OCI-LY7 (cell line): ENCODE results near the gene ARAP1. TPM values are rescaled to one million over a fixed set of nuclear protein-coding genes. Genes with fewer than 3 reads are reported as not detected.

Experiments
- BruUV-seq: library from RNA; stranded (reverse); fragments of 400-500 nt; replicated peaks from 2 replicates; lab custom pipeline; 2021; lab: Mats Ljungman, UMichigan
- CTCF ChIA-PET: fragments of 300-600 bp; sonication (Branson Sonifier 250); formaldehyde crosslinking; loops from one replicate; lab custom pipeline; 2022; ENCODE audit warnings: antibody characterized with exemption; ENCODE audit not compliant: unreplicated experiment; lab: Charles Lee
- POLR2A ChIA-PET: fragments of 300-600 bp; sonication (Branson Sonifier 250); formaldehyde crosslinking; loops from one replicate; lab custom pipeline; 2022; ENCODE audit warnings: antibody characterized with exemption; lab: Charles Lee
- DNase-seq: peaks from one replicate; pipeline ENCODE4 v3.0.0-alpha.2; 2015; ENCODE audit warnings: low spot score
- H2AFZ ChIP-seq: fragments of 200-600 bp; sonication (generic), shearing (Covaris generic); 2 replicates; pipeline ENCODE4 v1.6.1; 2014; ENCODE audit warnings: mild to moderate bottlenecking, antibody characterized with exemption, low read length, moderate library complexity
- H3K27ac ChIP-seq: fragments of 200-600 bp; sonication (generic); 2 replicates; pipeline ENCODE4 v1.5.1; 2014; ENCODE audit warnings: mixed run types, low read depth, mild to moderate bottlenecking, moderate library complexity, low read length, inconsistent platforms; ENCODE audit not compliant: poor library complexity, severe bottlenecking
- H3K36me3 ChIP-seq: fragments of 200-600 bp; sonication (generic); 2 replicates; pipeline ENCODE4 v1.6.1; 2014; ENCODE audit warnings: mild to moderate bottlenecking, antibody characterized with exemption, low read length, moderate library complexity, mixed read lengths; ENCODE audit not compliant: insufficient read depth
- H3K4me1 ChIP-seq: fragments of 200-600 bp; sonication (generic); 2 replicates; pipeline ENCODE4 v1.5.1; 2014; ENCODE audit warnings: mild to moderate bottlenecking, low read length; ENCODE audit not compliant: insufficient read depth, poor library complexity, severe bottlenecking
- H3K4me2 ChIP-seq: fragments of 200-600 bp; sonication (generic); 2 replicates; pipeline ENCODE4 v1.6.1; 2014; ENCODE audit warnings: mild to moderate bottlenecking, low read length
- H3K4me3 ChIP-seq: fragments of 200-600 bp; sonication (generic); 2 replicates; pipeline ENCODE4 v1.5.1; 2014; ENCODE audit warnings: mild to moderate bottlenecking, low read depth, low read length; ENCODE audit not compliant: poor library complexity, severe bottlenecking
- H3K79me2 ChIP-seq: fragments of 200-600 bp; sonication (generic); 2 replicates; pipeline ENCODE4 v1.6.1; 2016; ENCODE audit warnings: low read depth, mild to moderate bottlenecking, low read length, moderate library complexity, mixed read lengths; ENCODE audit not compliant: insufficient read depth
- H3K9me2 ChIP-seq: fragments of 200-600 bp; sonication (generic); 2 replicates; pipeline ENCODE4 v1.6.1; 2016; ENCODE audit warnings: mild to moderate bottlenecking, low read length, mixed read lengths; ENCODE audit not compliant: insufficient read depth
- H3K9me3 ChIP-seq: fragments of 200-600 bp; sonication (generic); 2 replicates; pipeline ENCODE4 v1.6.1; 2014; ENCODE audit warnings: mild to moderate bottlenecking, mixed run types, low read length, mixed read lengths
- H4K20me1 ChIP-seq: fragments of 200-600 bp; sonication (generic); 2 replicates; pipeline ENCODE4 v1.6.1; 2014; ENCODE audit warnings: mild to moderate bottlenecking, antibody characterized with exemption, low read length, moderate library complexity, mixed read lengths; ENCODE audit not compliant: insufficient read depth
- EZH2phosphoT487 ChIP-seq: fragments of 200-600 bp; sonication (generic); IDR thresholded peaks from 2 replicates; pipeline ENCODE4 v1.6.1; 2018; ENCODE audit warnings: low read depth, borderline replicate concordance, mild to moderate bottlenecking, mixed run types, antibody characterized with exemption, low read length, moderate library complexity, mixed read lengths
- intact Hi-C: fragments of 100-400 bp; cut with micrococcal nuclease; formaldehyde crosslinking; loops from one replicate; pipeline ENCODE4 v1.10.0; 2022; ENCODE audit not compliant: unreplicated experiment
- total RNA-seq, 2 experiments: library from RNA; depleted of rRNA in 1 of 2; stranded (reverse); fragments of >200 nt in 1 of 2; shearing (Covaris generic) in 1 of 2; gene quantifications; 2 replicates each; pipeline ENCODE4 v1.2.3, GENCODE V29; 2014 to 2022
- TF ChIP-seq, protein P1 (sequence below): fragments of 200-600 bp; sonication (generic); conservative IDR thresholded peaks from 2 replicates; pipeline ENCODE4 v1.5.1; 2014; ENCODE audit warnings: mild to moderate bottlenecking, antibody characterized with exemption, low read length, moderate library complexity, mixed read lengths

The ARAP1 gene
- total RNA-seq, 2 experiments from 2014 or later: 65.6 to 106 TPM

DNA sequence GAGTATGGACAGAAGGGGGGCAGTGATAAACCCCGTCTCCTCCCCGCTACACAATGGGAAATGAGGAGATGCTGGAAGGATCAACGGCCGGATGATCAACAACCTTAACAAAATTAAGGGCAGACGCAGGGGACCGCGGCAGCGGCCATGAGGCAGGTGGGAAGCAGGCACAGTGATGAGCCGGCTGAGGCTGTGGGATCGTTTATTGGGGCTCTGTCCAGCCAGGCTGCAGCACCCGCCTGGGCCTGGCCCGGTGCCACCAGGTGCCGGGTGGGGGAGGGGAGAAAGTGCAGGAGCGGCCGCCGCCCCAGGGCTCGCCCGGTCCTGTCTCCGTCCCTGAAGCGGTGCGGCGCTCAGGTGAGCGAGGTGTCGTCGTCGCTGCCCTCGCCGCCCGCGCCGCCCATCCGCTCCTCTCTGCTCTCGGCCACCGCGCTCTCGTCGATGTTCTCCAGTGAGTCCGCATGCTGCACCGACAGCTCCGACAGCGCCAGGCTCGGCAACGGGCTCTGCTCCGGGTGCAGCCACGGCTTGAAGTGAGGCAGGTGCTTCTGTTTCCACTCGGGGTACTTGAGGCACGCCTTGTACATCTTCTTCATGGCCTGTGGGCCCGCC lies 2.4 kb upstream of the ARAP1 start:
- CTCF ChIA-PET: no interaction called here
- no peak for DNase-seq
- H3K4me3 ChIP-seq: no peak overlapping the region

DNA sequence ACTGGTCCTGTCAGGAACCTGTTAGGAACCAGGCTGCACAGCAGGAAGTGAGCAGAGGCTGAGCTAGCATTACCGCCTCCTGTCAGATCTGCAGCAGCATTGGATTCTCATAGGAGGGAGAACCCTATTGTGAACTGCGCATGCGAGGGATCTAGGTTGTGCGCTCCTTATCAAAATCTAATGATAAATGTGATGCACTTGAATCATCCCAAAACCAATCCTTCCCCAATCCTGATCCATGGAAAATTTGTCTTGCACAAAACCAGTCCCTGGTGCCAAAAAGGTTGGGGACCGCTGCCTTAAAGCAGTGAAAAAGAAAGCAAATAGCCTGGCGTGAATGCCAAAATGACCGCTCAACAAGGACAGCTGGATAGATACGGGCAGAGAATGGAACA lies 1.9 kb upstream of the ARAP1 start:
- Histone ChIP-seq H4K20me1 (no peaks in the 10 kb centered on the region), H3K4me3 (no peak overlapping the region), H3K9me3 (no peaks in the 10 kb centered on the region), H3K9me2 (no peaks in the 10 kb centered on the region), H2AFZ (no peak overlapping the region), H3K79me2 (peaks cover 8% of the 10 kb centered on the region; the same call in 1 of the 2 replicates), H3K4me1 (peaks cover 25% of the 10 kb centered on the region), H3K36me3 (no peaks in the 10 kb centered on the region), H3K27ac (no peak overlapping the region), H3K4me2 (no peak overlapping the region)
- no TSS peak for BruUV-seq
- POLR2A ChIA-PET: no interaction called here
- no peak for TF ChIP-seq EZH2phosphoT487
- TF ChIP-seq, protein P1, sequence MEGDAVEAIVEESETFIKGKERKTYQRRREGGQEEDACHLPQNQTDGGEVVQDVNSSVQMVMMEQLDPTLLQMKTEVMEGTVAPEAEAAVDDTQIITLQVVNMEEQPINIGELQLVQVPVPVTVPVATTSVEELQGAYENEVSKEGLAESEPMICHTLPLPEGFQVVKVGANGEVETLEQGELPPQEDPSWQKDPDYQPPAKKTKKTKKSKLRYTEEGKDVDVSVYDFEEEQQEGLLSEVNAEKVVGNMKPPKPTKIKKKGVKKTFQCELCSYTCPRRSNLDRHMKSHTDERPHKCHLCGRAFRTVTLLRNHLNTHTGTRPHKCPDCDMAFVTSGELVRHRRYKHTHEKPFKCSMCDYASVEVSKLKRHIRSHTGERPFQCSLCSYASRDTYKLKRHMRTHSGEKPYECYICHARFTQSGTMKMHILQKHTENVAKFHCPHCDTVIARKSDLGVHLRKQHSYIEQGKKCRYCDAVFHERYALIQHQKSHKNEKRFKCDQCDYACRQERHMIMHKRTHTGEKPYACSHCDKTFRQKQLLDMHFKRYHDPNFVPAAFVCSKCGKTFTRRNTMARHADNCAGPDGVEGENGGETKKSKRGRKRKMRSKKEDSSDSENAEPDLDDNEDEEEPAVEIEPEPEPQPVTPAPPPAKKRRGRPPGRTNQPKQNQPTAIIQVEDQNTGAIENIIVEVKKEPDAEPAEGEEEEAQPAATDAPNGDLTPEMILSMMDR: no peak
- DNase-seq: no peak
- intact Hi-C loops: no loop called here
- CTCF ChIA-PET: no interaction called here

More for the DNA sequence above, 2.4 kb upstream of the ARAP1 start:
- no peak overlapping the region for H3K4me2 ChIP-seq
- intact Hi-C loops: no loop called here
- no peak overlapping the region for H2AFZ ChIP-seq
- H3K36me3 ChIP-seq: no peaks in the 10 kb centered on the region
- no TSS peak for BruUV-seq
- peaks cover 8% of the 10 kb centered on the region; the same call in 1 of the 2 replicates for H3K79me2 ChIP-seq
- no peaks in the 10 kb centered on the region for H3K9me3 ChIP-seq
- peaks cover 25% of the 10 kb centered on the region for H3K4me1 ChIP-seq
- TF ChIP-seq EZH2phosphoT487: no peak
- POLR2A ChIA-PET: no interaction called here
- no peaks in the 10 kb centered on the region for H3K9me2 ChIP-seq
- no peaks in the 10 kb centered on the region for H4K20me1 ChIP-seq
- no peak overlapping the region for H3K27ac ChIP-seq

DNA sequence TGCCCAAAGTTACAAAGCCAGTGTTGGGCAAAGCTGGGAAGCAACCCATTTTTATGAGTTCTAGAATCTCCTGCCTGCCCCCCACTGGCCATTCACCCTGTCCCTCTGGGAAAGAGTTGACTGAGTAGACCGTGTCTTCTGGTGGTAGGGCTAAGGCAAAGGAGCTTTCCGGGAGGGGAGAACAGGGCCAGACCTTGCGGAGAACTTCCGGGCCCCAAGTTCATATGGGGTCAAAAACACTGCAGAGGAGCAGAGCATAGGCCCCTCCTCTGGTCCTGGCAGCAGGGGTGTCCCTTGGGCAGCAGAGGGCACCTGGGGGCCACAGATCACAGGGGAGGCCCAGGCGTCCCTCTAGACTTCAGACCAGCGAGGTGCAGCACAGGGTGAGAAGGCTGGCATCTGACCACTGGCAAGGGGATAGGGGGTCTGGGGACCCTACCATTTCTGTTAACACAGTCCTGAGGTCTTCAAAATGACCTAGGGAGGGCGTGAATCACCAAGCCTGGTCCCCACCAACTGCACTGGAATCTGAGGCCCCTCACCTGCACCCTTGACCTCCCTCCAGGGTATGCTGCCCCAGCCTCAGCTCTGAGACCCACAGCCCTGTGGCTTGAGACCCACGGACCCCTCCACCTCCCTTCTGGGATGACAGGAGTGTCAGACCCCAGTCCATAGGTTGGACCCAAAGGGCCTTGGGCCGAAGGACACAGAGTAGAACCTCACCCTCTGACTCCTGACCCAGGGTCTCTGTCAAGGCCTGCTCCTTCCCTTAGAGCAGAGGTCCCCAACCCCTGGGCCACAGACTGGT lies 1.3 kb upstream of the ARAP1 start:
- Histone ChIP-seq H3K9me2 (no peaks in the 10 kb centered on the region), H3K4me1 (peaks cover 25% of the 10 kb centered on the region), H3K27ac (no peak overlapping the region), H3K4me3 (no peak overlapping the region), H3K79me2 (peaks cover 8% of the 10 kb centered on the region; the same call in 1 of the 2 replicates), H2AFZ (no peak overlapping the region), H3K36me3 (no peaks in the 10 kb centered on the region), H3K9me3 (no peaks in the 10 kb centered on the region), H4K20me1 (no peaks in the 10 kb centered on the region), H3K4me2 (peak overlapping the region; percentile 98)
- DNase-seq: no peak
- CTCF ChIA-PET: no interaction called here
- no peak for TF ChIP-seq EZH2phosphoT487
- TF ChIP-seq, protein P1: peak; percentile 35
- POLR2A ChIA-PET: interaction anchor here (1.0 kb wide), 2 partner anchors 17 to 40 kb away, joined by 3 to 4 read pairs; no protein-coding TSS in a partner anchor
- intact Hi-C loops: loop anchor here (2.0 kb wide), 1 partner anchor 39 kb away; no protein-coding TSS in a partner anchor
- no TSS peak for BruUV-seq
